Right ventricle myocardium superior (tissue), 1 donor: Measurements from ENCODE around the gene PDXK. TPM values are rescaled to one million over a fixed set of nuclear protein-coding genes. Genes with fewer than 3 reads are reported as not detected.

ENCODE experiments used
- ATAC-seq: fragments of 200-7000 bp; cut with Tn5 transposase; one replicate; pipeline ENCODE4 v1.9.1; 2020; ENCODE audit warnings: mild to moderate bottlenecking; ENCODE audit not compliant: poor library complexity
- DNase-seq: peaks from one replicate; pipeline ENCODE4 v3.0.0-alpha.2; 2020
- intact Hi-C: fragments of 100-400 bp; cut with DNase I; formaldehyde crosslinking; loops from one replicate; pipeline ENCODE4 v1.11.2; 2022
- total RNA-seq: library from RNA; stranded (reverse); fragmentation: NEBNext Ultra II Directional; extraction: Animal tissue kit (Norgen Biotek cat#: 25700); gene quantifications from one replicate; pipeline ENCODE4 v1.2.1, GENCODE V29; 2021
- donor health status: DM: no; HTN: yes; CAD: no; lungs with severe emphysema.

The PDXK gene
- total RNA-seq, 1 donor from 2014 or later = 93.8 TPM

DNA sequence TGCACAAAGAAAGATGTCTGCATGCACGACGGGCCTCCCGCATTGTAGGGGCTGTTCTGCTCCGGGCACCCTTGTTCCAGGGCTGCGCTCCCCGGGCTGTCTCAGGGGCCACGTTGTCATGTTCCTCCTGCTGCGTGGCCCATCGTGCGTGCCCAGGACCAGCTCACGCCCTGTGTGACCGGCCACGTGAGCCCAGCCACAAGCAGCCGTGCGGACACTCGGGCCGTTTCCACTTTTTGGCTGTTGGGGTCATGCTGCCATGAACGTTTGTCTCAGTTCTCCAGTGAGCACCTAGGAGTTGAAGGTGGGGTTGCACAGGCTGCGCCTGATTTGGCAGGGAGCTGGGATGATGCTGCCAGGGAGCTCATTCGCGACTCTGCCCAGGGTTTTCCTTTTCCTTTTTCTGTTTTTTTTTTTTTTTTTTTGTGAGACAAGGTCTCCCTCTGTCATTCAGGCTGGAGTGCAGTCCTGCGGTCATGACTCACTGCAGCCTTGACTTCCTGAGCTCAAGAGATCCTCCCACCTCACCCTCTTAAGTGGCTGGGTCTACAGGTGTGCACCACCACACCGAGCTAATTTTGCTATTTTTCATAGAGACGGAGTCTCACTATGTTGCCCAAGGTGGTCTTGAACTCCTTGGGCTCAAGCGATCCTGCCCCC is 17.4 kb downstream of the PDXK start:
- DNase-seq (no peak), ATAC-seq (no peak)
- intact Hi-C loops = no loop called here

DNA sequence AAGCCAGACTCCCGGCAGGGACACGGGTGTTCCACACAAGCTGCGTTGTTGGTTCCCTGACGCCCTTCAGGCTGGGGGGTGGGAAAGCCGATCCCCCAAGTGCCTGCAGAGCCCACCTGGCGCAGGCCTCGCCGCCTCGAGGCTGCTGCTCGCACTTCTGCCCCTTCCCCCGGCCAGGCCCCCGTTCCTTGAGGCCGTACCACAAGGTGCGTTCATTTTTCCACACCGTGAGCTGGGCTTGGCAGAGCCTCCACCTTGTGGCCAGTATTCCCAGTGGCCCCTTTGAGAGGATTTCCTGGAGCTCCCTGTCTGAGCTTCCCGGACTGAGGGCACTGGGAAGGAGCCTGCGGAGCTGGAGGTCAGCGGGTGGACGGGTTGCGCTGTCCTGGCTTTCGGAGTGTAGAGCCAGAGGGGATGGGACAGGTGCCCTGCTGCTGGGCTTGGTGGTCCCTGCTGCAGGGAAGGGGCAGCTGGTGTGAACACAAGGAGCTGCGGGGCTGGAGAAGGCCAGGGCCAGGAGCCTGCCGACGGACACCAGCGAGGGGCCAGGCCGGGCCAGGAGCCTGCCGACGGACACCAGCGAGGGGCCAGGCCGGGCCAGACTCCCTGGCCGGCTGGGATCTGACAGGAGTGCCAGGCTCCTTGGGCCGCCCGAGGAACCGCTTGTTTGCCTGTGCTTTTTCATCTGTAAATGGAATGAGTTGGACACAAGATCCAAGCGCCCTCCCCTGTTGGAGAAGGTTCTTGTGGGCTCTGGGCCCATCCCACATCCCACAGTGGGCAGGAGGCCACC is 18.4 kb downstream of the PDXK start:
- intact Hi-C loops = no loop called here

DNA sequence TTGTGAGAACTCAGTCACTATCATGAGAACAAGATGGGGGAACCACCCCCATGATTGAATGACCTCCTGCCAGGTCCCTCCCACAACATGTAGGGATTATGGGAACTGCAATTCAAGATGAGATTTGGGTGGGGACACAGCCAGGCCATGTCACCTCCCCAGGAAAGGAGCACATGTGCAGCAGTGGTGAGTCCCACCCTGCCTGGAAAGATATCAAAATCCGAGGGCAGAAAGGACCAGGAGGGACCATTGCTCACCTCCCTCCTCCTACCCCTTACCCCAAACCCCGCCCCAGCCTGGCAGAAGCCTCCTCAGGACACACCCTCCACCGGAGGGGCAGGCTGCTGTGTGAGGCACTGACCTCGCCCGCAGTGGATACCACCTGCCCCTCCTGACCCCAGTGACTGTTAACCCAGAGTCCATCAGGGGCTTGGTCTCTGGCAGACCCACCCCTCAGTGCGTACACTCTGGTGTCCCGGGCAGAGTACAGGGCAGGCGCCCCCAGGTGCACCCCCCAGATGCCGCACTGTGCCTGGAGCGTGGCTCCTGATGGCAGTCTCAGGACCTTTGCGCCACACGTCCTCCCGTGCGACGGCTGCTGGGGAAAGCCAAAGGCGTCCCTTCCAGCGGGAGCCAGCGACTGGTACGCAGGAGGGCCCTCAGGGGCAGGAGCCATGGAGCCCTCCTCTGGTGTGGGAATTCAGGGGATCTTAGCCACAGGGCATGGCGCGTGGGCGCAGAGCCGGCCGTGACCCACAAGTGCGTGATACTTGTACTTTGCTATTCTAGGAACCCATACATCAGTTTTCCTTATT is 20.9 kb downstream of the PDXK start:
- ATAC-seq (peak; percentile 4), DNase-seq (no peak)
- intact Hi-C loops = no loop called here

More for the DNA sequence above, 18.4 kb downstream of the PDXK start:
- ATAC-seq (no peak), DNase-seq (no peak)

DNA sequence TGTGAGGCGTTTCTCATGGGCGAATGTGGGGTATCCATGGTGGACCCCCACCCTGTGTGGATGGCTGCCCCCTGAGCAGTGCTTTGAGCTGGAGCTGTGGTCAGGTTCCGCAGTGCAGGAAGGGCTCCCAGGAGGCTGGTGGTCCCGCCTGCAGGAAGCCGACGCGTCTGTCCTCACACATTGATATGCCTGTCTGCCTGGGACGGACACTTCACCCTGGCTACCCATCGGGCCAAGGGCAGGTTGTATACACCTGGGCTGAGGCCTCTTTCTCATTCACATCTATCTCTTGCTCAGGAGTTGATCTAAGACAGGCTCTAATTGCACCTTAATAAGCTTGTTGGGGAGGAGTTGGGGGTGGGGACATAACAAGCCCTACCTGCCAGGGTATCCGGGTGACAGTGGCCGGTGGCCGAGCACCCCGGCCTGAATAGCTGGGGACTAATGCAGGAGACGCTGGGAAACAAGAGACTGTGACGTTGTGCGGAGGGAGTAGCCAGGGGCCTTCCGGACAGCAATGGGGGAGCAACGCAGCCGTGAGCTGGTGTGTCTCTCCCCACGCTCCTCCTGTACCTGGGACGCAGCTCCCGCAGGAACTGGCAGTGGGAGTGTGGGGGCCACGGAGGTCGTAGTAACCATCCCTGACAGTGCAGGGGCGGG is 21.7 kb downstream of the PDXK start:
- ATAC-seq (peak; percentile 26), DNase-seq (no peak)
- intact Hi-C loops = no loop called here

DNA sequence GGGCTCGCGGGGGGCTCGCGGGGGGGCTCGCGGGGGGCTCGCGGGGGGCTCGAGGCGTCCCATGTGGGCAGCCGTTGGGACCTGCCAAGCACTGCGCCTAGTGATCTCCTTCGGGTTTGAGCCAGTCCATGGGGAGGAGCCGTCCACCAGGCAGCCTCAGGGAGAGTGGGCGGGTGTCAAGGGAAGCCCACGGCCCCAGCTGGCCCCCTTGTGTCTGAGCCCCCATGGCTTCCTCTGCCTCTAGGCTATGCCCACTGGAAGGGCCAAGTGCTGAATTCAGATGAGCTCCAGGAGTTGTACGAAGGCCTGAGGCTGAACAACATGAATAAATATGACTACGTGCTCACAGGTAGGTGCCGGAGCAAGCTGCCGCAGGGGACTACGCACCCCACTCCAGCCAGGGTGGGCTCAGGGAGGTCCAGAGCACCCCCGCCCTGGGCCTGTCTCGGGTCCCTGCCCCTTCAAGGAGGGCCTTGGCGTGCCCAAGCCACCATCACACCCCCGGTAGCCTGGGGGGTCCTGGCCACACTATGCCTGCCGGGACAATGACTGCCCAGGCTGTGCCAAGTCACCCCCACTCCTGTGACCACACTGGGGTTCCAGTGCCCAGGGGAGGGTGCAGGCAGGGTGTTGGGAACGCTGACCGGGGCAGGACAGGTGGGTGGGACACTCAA is 22.6 kb downstream of the PDXK start:
- intact Hi-C loops = no loop called here
- ATAC-seq = no peak
- no peak for DNase-seq

DNA sequence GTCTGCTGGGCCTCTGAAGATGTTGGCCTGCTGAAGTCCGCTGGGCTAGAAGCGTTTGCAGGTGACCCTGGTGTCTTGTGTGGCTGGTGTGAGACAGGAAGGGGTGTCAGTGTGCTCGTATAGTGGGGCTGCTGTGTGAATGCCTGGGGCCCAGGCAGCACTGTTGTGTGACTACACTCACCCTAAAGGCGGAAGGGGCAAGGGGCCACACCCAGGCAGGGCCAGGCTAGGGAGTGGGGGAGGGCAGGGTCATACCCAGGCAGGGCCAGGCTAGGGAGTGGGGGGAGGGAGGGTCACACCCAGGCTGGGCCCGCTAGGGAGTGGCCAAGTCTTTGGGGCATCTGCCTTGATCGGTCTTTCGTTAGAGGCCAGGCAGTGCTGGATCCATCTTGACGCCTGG is 25.0 kb downstream of the PDXK start:
- ATAC-seq (no peak), DNase-seq (no peak)
- intact Hi-C loops = no loop called here

DNA sequence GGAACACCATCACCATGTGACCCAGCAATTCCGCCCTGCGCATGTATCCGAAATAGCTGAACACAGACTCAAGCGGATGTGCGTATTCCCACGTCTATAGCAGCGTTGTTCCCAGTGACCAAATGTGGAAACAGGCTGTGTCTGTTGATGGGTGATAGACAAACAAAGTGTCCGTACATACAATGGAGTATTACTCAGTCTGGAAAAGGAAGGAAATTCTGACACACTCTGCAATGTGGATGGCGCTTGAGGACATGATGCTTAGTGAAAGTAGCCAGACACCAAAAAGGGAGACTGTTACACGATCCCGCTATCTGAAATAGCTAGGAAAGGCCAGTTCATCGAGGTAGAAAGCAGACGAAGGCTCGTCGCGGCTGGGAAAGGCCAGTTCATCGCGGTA is 25.8 kb downstream of the PDXK start:
- intact Hi-C loops = no loop called here
- no peak for DNase-seq
- no peak for ATAC-seq

DNA sequence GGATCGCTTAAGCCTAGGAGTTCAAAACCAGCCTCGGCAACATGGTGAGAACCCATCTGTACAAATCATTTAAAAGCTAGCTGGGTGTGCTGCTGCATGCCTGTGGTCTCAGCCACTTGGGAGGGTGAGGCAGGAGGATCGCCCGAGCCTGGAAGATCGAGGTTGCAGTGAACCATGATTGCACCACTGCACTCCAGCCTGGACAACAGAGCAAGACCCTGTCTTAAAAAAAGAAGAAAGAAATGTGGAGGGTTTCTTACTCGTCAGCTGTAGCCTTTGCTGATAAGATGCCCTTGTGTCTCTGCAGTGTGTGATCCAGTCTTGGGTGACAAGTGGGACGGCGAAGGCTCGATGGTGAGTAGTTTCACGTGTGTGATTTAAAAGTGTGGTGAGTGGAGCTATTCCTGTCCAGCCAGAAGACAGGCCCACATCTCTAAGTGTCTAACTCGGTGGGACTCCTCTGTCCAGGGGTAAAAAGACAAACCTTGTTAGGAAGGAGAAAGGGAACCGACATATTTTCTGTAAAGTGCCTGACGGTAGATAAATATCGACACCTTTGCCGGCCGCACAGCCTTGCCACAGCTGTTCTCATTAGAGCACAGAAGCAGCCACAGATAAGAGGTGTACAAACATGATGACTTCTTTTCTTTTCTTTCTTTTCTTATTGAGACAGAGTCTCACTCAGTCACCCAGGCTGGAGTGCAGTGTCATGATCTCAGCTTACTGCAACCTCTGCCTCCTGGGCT is 27.0 kb downstream of the PDXK start:
- no peak for ATAC-seq
- DNase-seq = no peak
- intact Hi-C loops = no loop called here

DNA sequence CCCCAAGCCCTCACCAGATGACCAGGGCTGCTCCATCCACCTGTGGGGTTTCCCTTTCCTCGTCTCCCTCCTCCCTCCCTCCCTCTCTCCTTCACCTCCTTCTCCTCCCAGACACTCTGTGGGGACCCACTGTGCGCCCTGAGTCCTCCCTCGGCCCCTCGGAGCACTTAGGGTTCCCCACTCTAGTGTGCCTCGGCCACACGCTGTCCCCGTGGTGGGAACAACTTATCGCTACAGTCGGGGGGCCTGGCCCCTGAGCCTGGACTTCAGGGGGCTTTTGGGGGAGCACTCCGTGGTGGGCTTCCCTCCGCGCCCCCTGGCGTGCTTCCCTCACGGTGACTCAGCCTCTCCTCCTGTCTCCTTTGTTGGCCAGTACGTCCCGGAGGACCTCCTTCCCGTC is 29.7 kb downstream of the PDXK start:
- intact Hi-C loops = no loop called here
- ATAC-seq (no peak), DNase-seq (no peak)

DNA sequence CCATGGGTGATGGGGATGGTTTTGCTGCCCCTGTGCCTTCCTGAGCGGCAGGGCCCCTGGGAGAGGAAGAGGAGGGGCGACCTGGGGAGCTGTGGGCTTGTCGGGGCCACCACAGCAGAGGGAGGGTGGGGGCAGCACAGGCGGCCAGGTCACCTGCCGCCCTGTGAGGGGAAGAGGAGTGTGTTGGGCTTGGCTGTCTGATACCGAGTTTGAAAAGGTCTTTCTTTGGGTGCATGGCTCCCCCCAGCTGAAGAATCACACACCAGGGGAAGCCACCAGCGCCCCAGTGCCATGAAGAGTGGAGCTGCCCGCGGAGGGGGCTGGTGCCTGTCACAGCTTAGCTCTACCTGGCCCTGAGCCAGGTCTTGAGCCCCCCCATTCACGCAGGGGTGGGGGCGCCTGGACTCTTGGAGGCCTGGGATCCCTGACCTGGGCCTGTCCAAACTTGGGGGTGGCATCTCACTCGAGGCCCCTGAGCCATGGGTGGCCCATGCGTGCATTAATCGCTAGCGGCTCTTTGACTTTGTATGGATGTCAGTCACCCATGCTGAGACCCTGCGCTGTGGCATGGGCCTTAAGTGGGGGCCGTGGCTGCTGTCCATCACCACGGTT is 30.8 kb downstream of the PDXK start:
- intact Hi-C loops = no loop called here
- ATAC-seq (no peak), DNase-seq (no peak)

DNA sequence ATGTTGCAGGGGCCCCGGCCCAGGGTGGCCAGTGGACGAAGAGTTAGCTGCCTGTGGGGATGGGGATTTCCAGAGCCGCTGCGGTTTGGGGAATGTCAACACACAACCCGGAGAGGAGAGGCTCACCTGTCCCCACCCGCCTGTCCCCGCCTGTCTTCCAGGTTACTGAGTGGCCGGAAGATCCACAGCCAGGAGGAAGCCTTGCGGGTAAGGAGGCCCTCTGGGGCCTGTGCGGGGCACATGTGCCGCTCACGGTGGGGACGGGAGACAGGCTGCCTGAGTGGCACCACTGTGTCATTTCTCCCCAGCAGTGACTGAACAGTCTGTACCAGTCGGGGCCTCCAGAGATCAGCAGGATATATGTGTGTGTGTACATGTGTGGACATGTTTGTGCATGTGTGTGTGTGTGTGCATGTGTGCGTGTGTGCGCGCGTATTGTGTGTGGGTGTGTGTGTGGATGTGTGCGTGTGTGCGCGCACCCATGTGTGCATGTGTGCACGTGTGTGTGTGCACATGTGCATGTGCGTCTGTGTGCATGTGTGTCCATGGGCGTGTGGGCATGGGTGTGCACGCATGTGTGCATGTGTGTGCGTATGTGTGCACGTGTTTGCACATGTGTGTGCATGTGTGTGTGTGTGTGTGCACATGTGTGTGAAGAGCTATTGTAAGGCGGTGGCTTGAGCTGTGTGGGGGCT is 31.6 kb downstream of the PDXK start:
- ATAC-seq (no peak), DNase-seq (no peak)
- intact Hi-C loops = no loop called here

DNA sequence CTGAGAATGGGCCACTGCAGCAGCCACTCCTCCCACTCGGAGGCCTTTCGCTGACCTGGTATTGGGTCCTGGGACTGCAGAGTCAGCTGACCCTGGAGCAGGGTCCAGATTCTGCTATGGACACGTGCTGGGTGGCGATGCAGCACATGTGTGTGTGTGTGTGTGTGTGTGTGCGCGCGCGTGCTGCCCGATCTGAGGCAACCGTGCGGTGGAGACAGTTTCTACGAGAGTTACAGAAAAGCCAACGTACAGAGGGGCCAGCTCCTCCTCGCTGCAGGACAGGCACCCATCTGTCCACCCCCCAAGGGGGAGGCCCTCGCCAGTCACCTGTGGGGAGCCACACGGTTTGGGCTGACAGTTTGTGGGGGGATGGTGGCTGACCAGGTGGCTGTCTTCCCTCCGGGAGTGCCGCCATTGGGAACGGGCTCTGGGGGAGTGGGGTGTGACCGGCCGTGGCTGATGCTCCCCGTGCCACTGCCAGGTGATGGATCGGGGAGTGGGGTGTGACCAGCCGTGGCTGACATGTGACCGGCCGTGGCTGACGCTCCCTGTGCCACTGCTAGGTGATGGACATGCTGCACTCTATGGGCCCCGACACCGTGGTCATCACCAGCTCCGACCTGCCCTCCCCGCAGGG is 33.1 kb downstream of the PDXK start:
- DNase-seq (no peak), ATAC-seq (no peak)
- intact Hi-C loops = no loop called here

DNA sequence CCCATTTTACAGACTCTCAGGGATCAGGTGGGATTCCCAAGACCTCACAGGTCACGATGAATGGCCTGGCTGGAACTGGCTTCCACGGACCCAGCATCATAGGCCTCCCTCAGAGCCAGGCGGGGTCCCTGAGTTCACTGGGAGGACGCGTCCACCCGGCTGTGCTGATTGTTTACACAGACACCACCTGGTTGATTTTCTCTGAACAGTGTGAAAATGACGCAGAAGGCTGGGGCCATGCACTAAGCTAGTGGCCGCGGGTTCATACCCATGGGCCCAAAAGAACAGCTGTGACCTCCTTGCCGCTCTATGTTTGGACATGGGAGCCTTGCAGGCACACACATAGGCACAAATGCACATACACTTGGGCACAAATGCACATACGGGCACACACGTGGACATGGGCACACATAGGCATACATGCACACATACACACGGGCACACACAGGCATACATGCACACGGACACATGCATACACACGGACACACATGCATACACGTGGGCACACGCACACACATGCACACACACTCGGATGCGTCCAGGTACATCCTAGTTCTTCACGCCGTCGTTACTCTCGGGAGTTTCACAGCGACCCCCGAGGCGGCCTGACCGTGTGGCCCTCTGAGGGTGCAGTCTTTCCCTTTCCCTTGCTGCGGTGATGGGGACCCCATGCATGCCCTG is 34.0 kb downstream of the PDXK start:
- intact Hi-C loops = no loop called here
- no peak for DNase-seq

DNA sequence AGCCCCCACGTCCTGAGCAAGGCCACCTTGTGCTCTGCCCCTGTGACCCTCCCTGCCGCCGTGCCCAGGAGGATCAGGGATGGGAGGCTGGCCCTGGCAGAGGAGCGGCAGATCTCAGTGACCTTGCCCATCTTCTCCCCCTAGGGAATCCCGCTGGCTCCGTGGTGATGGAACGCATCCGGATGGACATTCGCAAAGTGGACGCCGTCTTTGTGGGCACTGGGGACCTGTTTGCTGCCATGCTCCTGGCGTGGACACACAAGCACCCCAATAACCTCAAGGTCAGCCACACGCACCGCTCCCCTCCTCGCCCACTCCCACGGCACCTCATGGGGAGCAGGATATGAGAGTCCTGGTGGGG is 34.5 kb downstream of the PDXK start:
- intact Hi-C loops = no loop called here
- ATAC-seq = no peak
- no peak for DNase-seq

More for the DNA sequence above, 34.0 kb downstream of the PDXK start:
- no peak for ATAC-seq

DNA sequence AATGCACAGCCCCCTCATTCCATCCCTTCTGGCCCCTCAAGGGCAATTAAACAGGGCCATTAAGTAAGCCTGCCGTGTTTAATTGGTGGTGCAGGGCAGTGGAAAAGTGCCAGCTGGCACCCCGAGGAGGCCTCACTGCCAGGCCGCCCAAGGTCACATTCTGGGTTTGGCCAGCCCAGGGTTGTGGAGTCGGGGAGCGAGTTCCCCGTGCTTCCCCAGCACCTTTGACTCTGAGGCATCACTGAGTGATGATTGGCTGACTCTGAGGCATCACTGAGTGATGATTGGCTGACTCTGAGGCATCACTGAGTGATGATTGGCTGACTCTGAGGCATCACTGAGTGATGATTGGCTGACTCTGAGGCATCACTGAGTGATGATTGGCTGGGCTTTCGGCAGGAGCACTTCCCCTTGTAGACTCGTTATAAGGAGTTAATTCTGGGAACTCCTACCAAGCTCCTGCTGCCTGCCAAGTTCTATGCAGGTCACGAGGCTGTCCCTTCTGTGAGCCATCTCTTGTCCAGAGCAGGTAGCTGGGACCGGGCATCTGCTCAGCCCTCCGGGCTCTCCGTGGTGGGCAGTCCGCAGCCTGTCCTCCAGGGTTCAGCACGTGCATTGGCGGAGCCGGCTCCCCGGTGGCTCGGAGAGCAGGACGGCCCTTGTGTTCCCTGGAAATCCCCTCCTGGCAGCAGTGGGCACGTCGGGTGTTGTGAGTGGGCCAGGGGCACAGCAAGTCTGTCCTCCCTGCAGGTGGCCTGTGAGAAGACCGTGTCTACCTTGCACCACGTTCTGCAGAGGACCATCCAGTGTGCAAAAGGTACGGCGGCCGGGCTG is 36.2 kb downstream of the PDXK start:
- DNase-seq = no peak
- ATAC-seq = peak; percentile 47
- intact Hi-C loops = no loop called here
